ENCODE data around the gene DIS3L. TPM values are rescaled to one million over a fixed set of nuclear protein-coding genes. Genes with fewer than 3 reads are reported as not detected.
"Not testable (repeated sequence)": the region's sequence is repeated elsewhere in the genome, so short reads cannot be mapped to it uniquely, and the experiment has no call there.

DIS3L gene
- total RNA-seq, 1 donor from 2014 or later: 43.2 TPM

GRCh38 chr15:66306381-66306780 is 13.0 kb downstream of the DIS3L start:
- FAIRE-seq: no peak
- no peak for DNase-seq (ENCODE audit: low spot score in 2 of 2)

- FAIRE-seq (no peak), DNase-seq (ENCODE audit: low spot score in 2 of 2) (no peak)
These were observed 15.2 kb downstream of the DIS3L start for GRCh38 chr15:66308531-66308930.

- FAIRE-seq: no peak
- no peak for DNase-seq (ENCODE audit: low spot score in 2 of 2)
These were observed 16.5 kb downstream of the DIS3L start for GRCh38 chr15:66309828-66310227.

- FAIRE-seq: no peak
- DNase-seq (ENCODE audit: low spot score in 2 of 2): no peak
These were observed 17.4 kb downstream of the DIS3L start for GRCh38 chr15:66310786-66311185.

GRCh38 chr15:66312144-66312543 is 18.8 kb downstream of the DIS3L start:
- FAIRE-seq: no peak
- DNase-seq (ENCODE audit: low spot score in 2 of 2): no peak

GRCh38 chr15:66323312-66323928 is 30.1 kb downstream of the DIS3L start:
- DNase-seq (ENCODE audit: low spot score in 2 of 2): no peak
- no peak for FAIRE-seq

- FAIRE-seq (no peak), DNase-seq (ENCODE audit: low spot score in 2 of 2) (no peak)
These were observed 32.7 kb downstream of the DIS3L start for GRCh38 chr15:66326051-66326450.

GRCh38 chr15:66327736-66328135 is 34.4 kb downstream of the DIS3L start:
- DNase-seq (ENCODE audit: low spot score in 2 of 2) (no peak), FAIRE-seq (no peak)

GRCh38 chr15:66328771-66329170 is 35.4 kb downstream of the DIS3L start:
- FAIRE-seq: no peak
- no peak for DNase-seq (ENCODE audit: low spot score in 2 of 2)

GRCh38 chr15:66348530-66348929 is 55.2 kb downstream of the DIS3L start:
- not testable (repeated sequence) for DNase-seq (ENCODE audit: low spot score in 2 of 2); FAIRE-seq

GRCh38 chr15:66356077-66356358 is 62.6 kb downstream of the DIS3L start:
- DNase-seq (ENCODE audit: low spot score in 2 of 2): no peak

GRCh38 chr15:66356359-66357236 is 63.2 kb downstream of the DIS3L start, which contains the start of gene TIPIN:
Gene TIPIN, minus strand, starts transcription at chr15:66356685. Its CDS starts 3,738 bp downstream, at chr15:66352947.
- peak; percentile 57 to 92 for DNase-seq (ENCODE audit: low spot score in 2 of 2)
- FAIRE-seq: no peak

More at GRCh38 chr15:66356077-66356358, 62.6 kb downstream of the DIS3L start:
- no peak for FAIRE-seq

GRCh38 chr15:66359740-66360139 is 66.4 kb downstream of the DIS3L start:
- FAIRE-seq: no peak

GRCh38 chr15:66361745-66362460 is 68.5 kb downstream of the DIS3L start:
- DNase-seq (ENCODE audit: low spot score in 2 of 2); FAIRE-seq: not testable (repeated sequence)

More at GRCh38 chr15:66359740-66360139, 66.4 kb downstream of the DIS3L start:
- no peak for DNase-seq (ENCODE audit: low spot score in 2 of 2)

GRCh38 chr15:66362776-66363175 is 69.4 kb downstream of the DIS3L start:
- no peak for DNase-seq (ENCODE audit: low spot score in 2 of 2)
- no peak for FAIRE-seq

GRCh38 chr15:66364944-66365528 is 71.7 kb downstream of the DIS3L start:
- DNase-seq (ENCODE audit: low spot score in 2 of 2): no peak
- FAIRE-seq: no peak

GRCh38 chr15:66369773-66370651 is 76.6 kb downstream of the DIS3L start:
- FAIRE-seq: no peak
- DNase-seq (ENCODE audit: low spot score in 2 of 2): no peak

- FAIRE-seq (no peak), DNase-seq (ENCODE audit: low spot score in 2 of 2) (no peak)
These were observed 80.8 kb downstream of the DIS3L start for GRCh38 chr15:66374179-66374578.

GRCh38 chr15:66378814-66379430 is 85.6 kb downstream of the DIS3L start:
- no peak for DNase-seq (ENCODE audit: low spot score in 2 of 2)
- FAIRE-seq: no peak
